HG03469 (cell line): Measurements from ENCODE around the gene LPP.

Experiments used
- ATAC-seq: cut with Tn5 transposase; IDR thresholded peaks from one replicate; pipeline ENCODE4 v1.9.1; 2021; ENCODE audit warnings: mild to moderate bottlenecking, moderate library complexity, moderate number of reproducible peaks; ENCODE audit not compliant: unreplicated experiment

Gene LPP

DNA sequence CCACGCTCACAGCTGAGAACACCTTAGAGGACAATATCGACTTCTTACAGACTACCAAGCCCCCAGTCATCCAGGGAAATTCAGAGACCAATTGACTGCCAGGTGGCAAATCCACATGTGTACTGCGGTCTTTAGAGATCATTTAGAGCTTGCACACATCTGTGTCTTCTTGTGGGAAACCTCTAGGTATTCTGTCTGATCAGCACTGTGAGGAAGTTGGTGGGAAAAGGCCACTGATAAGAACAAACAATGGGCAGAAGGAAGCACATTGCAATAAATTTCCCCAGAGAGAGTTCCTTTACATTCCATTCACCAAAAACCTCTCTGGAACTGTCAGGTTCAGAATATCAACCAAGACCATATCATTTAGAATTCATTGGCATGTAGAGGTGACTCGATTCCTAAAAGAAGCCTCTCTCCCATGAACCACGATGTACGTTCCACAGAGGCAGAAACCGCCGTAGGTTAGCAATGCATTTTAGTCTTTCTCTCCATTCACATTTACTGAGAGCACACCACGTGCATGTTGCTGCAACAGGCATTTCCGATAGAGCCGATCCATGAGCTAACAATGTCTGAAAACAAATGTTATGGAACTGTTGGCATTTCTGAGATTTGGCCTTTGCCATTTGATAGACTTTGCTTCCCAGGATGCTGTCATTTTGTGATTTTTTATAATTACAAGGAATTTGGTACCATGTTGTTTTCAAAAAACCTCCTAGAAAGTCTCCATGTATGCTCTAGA, 730.5 kb downstream of the LPP start:
- ATAC-seq = no peak

DNA sequence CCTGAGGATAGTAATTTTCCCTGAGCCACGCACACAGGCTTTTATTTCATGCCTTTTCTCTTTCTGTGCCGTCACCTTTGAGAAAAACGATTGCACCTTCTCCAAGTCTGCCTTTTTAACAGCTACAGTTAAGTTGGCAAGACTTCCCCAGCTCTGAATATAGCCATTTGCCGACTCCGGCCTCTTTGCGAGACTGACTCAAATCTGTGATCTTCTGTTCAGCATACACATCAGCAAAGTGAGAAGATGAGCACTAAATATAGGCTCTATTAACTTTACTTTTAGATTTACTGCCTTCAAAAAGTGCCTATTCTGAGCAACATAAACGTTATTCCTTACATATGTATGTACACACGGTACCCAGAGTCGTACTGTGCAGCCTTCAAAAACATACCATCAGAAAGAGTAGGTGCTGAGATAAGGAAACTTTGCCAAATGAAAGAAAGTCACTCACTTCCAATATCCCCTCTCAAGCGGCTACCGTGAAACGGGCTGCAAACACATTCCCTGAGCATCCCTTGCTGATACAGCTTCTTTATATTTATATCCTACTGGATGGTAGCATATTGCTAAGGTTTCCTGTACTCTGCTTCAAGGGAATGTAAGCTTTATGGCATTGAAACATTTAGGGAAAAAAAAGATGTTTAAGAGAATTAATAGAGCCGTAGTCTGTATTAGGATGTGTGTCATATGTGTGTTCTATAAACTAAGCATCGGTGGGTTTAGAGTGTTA, 734.5 kb downstream of the LPP start:
- ATAC-seq = no peak

DNA sequence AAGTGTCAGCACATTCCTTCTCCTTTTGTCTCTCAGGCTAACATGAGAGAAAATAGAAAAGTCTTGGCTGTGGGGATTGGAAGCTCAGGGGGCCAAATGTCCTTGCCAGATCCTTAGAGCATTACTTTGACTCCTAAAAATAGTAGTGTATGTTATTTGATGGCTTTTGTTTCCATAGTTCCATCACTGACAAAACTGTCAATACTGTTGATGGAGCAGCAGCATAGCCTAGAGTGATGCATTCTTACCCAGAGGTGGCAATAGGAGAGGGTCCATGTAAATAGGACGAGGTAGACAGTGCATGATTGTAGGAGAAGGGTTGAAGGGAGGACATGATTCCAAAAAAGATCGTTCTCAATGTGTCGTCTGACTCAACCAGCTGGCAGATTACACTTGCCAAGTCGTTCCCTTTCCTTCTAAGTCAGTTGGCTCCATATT, 735.1 kb downstream of the LPP start:
- no peak for ATAC-seq

DNA sequence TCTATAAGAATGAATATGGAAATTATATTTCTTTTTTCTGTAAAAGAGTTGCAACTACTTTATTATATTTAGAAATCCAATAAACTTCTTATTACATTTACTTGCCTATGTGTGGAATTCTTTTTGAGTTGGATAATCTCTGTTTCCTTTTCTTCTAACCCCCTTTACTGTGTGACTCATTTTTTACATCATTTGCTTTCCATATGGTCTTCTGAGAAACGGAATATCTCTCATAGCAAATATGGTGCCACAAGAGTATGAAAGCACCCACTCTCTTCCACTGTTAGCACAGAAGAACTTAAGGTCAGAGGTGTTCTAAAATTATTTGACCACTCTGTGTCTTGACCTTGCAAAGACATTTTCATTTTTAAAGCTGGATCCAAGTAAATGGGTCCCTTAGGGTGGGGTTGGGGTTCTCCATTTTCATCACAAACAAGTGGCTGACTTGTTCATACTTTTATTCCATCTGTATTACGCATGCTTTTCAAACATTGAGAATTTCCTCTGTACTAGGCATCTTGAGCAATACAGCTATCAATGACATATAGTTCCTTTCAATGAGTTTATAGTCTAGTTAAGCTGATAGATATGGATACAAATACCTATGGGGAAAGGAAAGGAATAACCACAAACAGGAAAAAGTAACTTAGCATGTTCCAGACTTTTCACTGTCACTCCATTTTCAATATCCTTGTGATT, 736.8 kb downstream of the LPP start:
- no peak for ATAC-seq

DNA sequence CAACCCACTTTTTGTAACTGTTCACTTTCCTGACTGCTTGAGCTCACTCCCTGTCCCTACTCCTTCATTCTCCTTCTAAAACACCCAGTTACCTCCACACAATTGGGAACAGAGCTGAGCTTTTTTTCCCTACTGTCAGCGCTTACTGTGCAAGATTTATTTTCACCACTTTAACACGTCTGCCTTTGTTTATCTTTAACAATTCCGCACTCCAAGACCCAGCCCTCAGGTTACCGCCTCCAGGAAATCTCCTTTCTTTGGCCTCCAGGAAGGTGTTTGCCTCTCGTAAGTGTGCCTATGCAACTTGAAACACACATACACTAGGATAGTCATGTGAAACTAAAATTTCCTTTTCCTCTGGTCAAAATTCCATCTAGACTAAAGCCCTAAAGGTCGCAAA, 745.9 kb downstream of the LPP start:
- ATAC-seq = no peak

DNA sequence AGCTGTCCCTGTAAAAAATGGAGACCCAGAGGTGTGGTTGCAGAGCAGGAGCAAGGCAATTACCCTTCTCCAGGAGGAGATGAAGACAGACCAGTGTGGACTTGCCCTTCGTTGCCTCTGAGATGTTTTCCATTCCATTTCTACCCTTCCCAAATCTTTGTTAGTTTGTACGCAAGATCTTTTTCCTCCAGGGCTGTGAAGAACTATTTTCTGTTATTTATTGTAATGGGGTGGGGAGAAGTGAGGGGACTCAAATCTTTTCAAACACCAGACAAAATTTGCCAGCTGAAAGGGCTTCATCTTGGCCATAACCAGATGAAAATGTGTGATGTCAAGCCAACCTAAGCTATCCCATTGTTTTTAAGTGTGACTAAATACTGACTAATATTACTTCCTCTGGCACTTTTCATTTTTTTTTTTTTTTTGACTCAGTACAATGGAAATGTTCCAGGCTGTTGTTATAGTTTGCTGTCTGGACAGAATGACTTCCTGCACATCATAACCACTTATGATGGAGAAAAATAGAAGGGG, 746.5 kb downstream of the LPP start:
- ATAC-seq = no peak

DNA sequence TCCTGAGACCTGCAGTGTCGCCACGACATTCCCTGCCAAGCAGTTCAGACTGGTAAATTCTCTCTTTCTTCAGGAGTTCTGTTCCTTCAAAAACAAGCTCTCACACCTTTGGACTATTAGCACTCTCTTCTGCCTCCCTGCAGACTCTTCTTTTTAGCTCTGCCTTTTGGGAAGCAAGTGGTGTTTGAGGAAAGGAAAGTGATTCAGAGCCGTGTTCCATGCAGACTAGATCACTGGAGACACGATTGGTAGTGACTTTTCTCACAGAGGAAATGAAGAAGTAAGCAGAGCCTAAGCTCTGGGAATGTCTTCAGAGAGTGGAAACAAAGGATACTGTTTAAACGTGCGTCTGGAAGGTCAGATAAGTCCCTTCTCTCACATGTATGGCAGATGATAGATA, 747.2 kb downstream of the LPP start:
- ATAC-seq = no peak

DNA sequence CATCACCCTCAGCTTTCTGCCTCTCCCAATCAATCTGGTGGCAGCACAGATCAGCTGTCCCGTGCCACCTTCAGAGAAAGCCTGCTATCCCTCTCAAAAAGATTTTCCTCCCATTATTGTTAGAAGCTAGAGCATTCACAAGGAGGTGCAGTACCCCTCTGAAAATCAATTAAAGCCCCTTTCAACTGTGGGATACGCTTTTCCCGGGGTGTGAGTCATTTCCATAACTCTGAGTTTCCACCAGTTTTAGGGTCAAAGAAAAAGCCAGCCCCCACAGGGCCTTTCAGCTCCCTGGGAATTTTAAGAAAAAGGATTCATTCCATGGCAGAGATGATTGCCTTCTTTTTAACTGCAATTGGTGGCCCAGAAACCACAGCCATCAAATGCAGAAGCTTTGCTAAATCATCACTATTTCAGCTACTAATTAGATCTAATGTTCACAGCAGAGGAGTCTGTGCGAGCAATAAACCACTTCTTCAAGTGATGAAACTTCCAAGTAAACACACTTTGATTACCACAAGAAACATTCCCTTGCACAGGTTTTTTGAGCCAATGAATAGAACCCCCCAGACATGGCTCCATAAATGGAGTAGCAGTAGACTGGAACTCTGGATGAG, 747.8 kb downstream of the LPP start:
- no peak for ATAC-seq

DNA sequence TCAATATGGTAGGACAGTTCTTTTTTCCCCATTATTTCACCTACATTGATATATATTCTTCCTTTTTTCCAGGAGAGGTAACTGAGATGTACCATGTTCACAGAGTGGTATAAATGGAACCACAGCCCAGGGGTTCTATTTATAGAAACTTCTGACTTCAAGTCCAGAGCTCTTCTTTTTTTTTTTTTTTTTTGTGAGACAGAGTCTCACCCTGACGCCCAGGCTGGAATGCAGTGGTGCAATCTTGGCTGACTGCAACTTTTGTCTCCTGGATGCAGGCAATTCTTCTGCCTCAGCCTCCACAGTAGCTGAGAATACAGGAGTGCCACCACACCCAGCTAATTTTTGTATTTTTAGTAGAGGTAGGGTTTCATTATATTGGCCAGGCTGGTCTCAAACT, 750.7 kb downstream of the LPP start:
- ATAC-seq = no peak

DNA sequence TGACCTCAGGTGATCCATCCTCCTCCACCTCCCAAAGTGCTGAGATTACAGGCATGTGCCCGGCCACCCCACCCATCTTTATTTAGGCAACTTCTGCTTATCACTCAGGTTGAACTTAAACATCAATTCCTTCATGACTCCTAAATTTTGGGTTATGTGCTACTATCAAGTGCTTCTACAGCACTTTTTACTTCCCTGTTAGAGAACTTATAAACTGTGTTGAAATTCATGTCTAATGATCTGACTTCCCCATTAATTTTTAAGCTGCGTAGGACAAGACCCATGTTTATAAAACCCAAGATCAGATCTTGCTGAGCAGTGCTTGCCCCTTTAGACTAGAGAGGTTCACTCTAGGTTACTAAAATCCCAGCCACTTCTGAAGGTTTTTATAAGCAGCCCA, 751.6 kb downstream of the LPP start:
- no peak for ATAC-seq

DNA sequence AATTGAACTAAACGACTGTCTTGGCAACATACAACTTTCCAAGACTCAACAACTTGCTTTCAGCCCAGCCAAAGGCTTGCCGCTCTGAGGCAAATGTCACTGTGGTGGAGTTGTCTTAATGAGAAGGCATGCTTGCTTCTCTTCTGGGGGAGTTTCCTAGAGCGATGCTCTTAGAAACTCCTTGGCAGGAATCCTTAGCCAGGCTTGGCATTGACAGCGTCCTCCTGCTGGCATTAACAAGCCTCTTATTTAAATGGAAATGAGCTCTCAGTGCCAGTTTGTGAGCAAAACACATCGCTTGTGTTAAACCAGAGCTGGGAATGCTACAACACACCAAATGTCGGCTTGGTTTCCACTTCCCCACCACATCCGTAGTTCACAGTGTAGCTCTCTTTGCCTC, 752.3 kb downstream of the LPP start:
- ATAC-seq = no peak

DNA sequence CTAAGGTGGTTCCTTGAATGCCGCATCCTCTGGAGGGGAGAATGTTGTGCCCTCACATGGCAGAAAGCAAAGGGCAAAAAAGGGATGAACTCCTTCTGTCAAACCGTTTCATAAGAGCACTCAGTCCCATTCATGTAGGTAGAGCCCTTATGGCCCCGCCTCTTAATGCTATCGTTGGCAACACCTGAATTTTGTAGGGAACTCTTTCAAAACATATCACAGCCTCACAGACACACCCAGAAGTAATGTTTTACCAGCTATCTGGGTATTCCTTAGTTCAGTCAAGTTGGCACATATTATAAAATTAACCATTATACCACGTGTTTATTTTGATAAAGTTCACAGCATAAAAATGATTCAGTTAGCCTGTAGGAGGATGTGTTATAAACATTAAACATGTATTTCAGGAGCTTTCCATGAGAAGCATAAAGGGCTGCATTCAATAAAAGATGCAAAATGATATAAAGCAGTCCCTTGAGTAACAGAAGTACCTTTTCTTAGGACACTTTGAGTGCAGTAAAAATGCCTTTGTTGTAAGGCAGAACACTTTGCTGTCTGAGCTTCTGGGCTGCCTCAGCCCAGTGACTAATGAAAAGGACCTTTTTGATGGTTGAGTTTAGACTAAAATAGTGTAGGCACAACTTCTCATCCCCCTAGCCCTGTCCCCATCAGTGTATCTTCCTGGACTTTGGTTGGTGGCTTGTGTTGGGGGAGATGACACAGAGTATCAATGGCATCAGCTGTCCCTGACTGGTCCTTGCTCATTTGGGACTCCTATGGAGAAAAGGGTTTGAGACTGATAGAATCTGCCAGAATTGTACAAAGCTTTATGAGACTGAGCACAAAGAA, 754.3 kb downstream of the LPP start:
- no peak for ATAC-seq

DNA sequence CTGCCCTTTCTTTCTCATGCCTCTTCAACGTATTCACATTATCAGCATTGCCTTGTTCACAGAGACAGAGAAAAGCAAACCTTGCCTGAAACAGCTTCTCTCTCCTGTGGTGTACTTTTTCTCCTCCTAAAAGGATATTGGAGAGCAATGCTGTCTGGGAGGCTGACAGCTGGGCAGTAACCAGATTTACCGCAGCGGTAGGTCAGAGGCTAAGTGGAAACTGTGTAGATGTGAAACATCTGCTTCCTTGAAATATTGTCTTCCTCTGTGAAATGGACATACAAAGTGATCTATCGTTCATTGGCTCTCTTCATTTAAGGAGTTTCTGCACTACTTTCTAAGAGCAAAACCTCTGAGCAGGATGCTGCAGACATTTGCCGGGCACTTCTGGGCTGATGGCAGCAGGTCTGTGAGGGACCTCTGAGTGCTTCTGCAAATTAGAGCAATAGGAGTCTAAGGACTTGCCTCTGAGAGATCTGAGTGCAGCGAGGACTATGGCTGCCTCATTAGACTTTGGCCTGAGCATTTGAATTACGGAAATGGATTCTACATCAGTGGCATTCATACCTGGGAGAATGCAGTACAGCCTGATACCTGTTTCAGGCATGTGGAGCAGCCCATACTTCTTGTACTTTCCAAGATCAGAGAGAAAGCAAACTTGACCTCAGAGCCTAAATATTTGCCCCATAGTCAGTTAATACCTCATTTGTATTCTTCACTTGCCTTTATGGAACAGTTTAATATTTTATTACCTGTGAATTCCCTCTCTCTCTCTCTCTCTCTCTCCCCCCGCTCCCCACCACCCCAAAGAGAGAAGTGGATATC, 757.3 kb downstream of the LPP start:
- no peak for ATAC-seq

DNA sequence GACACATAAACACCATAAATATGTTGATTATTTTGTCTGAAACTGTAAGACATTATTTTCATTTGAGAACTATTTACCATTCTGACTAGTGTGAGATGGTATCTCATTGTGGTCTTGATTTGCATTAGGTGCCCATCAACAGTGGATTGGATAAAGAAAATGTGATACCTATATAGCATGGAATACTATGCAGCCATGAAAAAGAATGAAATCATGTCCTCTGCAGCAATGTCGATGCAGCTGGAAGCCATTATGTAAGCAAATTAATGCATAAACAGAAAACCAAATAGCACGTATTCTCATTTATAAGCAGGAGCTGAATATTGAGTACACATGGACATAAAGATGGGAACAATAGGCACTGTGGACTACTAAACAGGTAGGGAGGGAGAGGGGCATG, 759.1 kb downstream of the LPP start:
- no peak for ATAC-seq

DNA sequence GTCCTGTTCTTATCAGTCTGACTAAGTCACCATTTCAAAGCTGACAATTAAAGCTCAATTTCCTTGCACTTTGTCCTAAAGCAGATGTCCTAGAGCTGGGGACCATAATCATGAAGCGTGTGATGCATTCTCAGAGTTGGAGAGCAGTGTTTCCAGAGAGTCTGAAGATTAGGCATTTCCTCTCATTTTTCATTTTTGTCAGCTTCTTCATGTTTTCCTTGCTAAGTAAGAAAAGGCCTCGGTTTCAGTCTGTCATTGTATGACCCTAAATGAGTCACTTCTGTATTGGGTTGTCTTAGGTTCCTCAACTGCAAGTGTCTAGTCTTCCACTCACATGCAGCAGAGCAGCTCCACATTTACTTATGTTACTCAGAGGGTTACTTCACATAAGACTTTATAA, 760.6 kb downstream of the LPP start:
- peak; percentile 70 for ATAC-seq

DNA sequence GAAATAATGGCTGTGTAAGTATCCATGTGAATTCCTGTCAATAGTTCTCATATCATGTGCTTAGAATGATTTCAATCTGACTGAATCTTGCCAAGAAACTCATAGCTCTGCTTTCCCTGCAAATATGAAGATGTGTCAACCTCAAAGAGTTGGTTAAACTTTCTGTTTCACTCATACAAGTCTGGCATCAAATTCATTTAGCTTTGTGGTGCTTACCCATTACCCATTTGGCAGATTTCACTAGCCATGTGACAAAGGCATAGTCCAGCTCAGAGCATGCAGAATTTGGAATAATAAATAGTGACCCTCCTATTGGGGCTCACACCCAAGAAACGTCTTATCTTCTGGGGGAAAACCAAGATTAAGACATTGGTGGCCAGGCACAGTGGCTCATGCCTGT, 761.2 kb downstream of the LPP start:
- no peak for ATAC-seq

DNA sequence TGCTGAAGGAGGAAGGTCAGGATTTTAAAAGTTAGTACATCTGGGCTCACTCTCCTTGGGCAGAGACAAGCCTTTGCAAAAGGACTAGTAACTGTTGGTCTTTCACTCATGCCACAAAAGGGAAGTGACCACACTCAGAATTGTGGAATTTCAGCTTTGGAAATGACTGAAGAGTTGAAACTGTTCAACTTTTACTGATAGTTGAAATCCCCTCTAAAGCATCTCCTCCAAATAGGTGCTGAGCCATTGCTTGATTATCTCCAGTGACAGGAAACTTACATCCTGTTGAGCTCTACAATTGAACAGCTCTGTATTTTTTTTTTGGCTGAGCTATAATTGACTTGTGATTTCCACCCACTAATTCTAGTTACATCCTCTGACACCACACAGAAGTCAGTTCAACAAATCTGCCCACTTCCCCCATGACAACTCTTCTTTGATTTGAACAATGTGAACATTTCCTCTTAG, 763.0 kb downstream of the LPP start:
- ATAC-seq = no peak

DNA sequence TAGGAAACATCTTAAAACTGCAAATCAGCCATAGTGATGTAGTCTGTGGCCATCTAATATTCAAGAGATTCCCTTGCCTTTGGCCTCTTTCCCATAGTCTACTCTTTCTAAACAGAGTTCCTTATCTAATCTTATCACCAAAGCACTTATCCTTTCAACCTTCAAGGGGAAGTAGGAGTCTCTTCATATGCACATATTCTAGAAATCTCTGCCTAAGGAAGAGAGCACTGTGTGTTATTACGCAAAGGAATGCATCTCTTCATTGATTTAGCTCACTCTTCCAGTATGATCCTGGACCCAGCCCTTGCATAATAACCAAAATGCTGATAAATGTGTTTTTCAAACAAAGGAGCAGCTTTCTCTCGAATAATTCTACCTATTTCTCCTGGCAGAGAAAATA, 764.1 kb downstream of the LPP start:
- ATAC-seq = no peak

DNA sequence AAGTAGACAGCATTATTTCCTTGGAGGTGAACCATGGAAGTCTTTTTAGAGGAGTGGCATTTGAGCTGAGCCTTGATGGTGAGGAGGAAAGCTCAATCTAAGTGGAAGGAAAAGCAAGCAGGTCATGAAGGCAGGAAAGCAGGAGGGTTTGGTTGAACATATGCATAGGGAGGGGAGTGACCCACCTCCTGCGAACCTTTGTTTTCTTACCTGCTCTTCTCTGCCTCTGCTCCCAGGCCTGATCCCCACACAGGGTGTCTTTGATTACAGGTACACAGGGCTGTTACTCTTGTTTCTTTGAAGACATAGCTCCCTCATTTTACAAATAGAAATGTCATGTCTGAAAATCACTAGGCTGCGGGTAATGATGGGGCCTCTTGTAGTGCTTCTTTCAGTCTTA, 769.7 kb downstream of the LPP start:
- no peak for ATAC-seq
